ENCODE results near the gene PARVA.

- no peak for TF ChIP-seq CTCF (conservative IDR thresholded peaks at IDR 0.05; ENCODE audit: low read depth, low read length)
- TF ChIP-seq RCOR1 (IDR thresholded peaks at IDR 0.05; ENCODE audit: insufficient replicate concordance, low read length): no peak
- no peak for TF ChIP-seq POLR2A (IDR thresholded peaks at IDR 0.05; ENCODE audit: low read depth, low read length)
- TF ChIP-seq MAFK (IDR thresholded peaks at IDR 0.05; ENCODE audit: low read depth, low read length): no peak
Measured at GRCh38 chr11:12531681-12532080, 154.3 kb downstream of the PARVA start.
